Panc1 (cell line): Measurements from ENCODE around the gene HTR1E. TPM values are rescaled to one million over a fixed set of nuclear protein-coding genes. Genes with fewer than 3 reads are reported as not detected.
A peak's percentile ranks its signal among the peaks of the same experiment; 100 is the strongest.

ENCODE experiments used
- ATAC-seq: fragments of 200-7000 bp; cut with Tn5 transposase; 2 replicates; pipeline ENCODE4 v1.9.1; 2020; ENCODE audit warnings: mild to moderate bottlenecking, moderate library complexity
- BruUV-seq: library from RNA; stranded (reverse); fragments of 400-500 nt; replicated peaks from 2 replicates; lab custom pipeline; 2021; lab: Mats Ljungman, UMichigan
- CTCF ChIA-PET: fragments of 300-600 bp; sonication (Branson Sonifier 250); formaldehyde crosslinking; loops from one replicate; lab custom pipeline; 2022; ENCODE audit warnings: antibody characterized with exemption; lab: Charles Lee
- POLR2A ChIA-PET: fragments of 300-600 bp; sonication (Branson Sonifier 250); formaldehyde crosslinking; loops from one replicate; lab custom pipeline; 2022; ENCODE audit warnings: antibody characterized with exemption; lab: Charles Lee
- DNase-seq: peaks from one replicate; pipeline ENCODE4 v3.0.0-alpha.2; 2010; ENCODE audit warnings: low read depth, low spot score
- H3K27ac ChIP-seq: 2 replicates; pipeline ENCODE4 v1.5.1; 2011; ENCODE audit warnings: mild to moderate bottlenecking, low read length, inconsistent platforms
- H3K27me3 ChIP-seq: fragments of 200-500 bp; sonication (Bioruptor generic); 2 replicates; pipeline ENCODE4 v1.6.0; 2014; ENCODE audit warnings: low read length, inconsistent platforms; ENCODE audit not compliant: control insufficient read depth, insufficient read depth
- H3K36me3 ChIP-seq: fragments of 200-500 bp; sonication (Bioruptor generic); 2 replicates; pipeline ENCODE4 v1.5.1; 2014; ENCODE audit warnings: inconsistent platforms, mild to moderate bottlenecking, low read length, moderate library complexity; ENCODE audit not compliant: control insufficient read depth, insufficient read depth
- H3K4me1 ChIP-seq: 2 replicates; pipeline ENCODE4 v1.5.1; 2011; ENCODE audit warnings: inconsistent platforms, mild to moderate bottlenecking, low read length, moderate library complexity; ENCODE audit not compliant: control insufficient read depth, insufficient read depth
- H3K4me3 ChIP-seq, 2 experiments: 2 replicates each; pipeline ENCODE4 v1.5.1; 2011 to 2012; ENCODE audit warnings: low read depth in 2 of 2, low read length in 2 of 2, mild to moderate bottlenecking in 2 of 2, inconsistent platforms in 1 of 2, moderate library complexity in 1 of 2
- H3K9me3 ChIP-seq: fragments of 200-500 bp; sonication (Bioruptor generic); 2 replicates; pipeline ENCODE4 v1.5.1; 2014; ENCODE audit warnings: low read depth, mild to moderate bottlenecking, inconsistent platforms, low read length, moderate library complexity; ENCODE audit not compliant: control insufficient read depth, insufficient read depth
- POLR2AphosphoS5 ChIP-seq: IDR thresholded peaks from 2 replicates; pipeline ENCODE4 v1.6.1; 2012; ENCODE audit warnings: mild to moderate bottlenecking, low read depth, low read length, moderate library complexity
- REST ChIP-seq, 2 experiments: IDR thresholded peaks; 2 replicates each; pipeline ENCODE4 v1.6.1; 2011 to 2012; ENCODE audit warnings: low read depth in 2 of 2, control low read depth in 1 of 2, low read length in 1 of 2, mild to moderate bottlenecking in 1 of 2, moderate library complexity in 1 of 2; ENCODE audit not compliant: insufficient read depth in 1 of 2
- SIN3A ChIP-seq: IDR thresholded peaks from 2 replicates; pipeline ENCODE4 v1.6.1; 2012; ENCODE audit warnings: low read depth, mild to moderate bottlenecking, low read length, moderate library complexity, borderline replicate concordance; ENCODE audit not compliant: insufficient read depth
- TCF7L2 ChIP-seq: IDR thresholded peaks from 2 replicates; pipeline ENCODE4 v1.6.1; 2011; ENCODE audit warnings: mild to moderate bottlenecking, low read depth, low read length, inconsistent platforms
- in situ Hi-C: cut with HindIII; loops from 2 replicates; pipeline ENCODE4 v1.10.0; 2016; ENCODE audit warnings: low sequenced_read_pairs, low pct_unique_long_range_greater_than_20kb
- intact Hi-C: fragments of 100-400 bp; cut with micrococcal nuclease; formaldehyde crosslinking; loops from one replicate; pipeline ENCODE4 v1.10.0; 2022; ENCODE audit not compliant: unreplicated experiment
- total RNA-seq: library from RNA; stranded (reverse); gene quantifications from one replicate; pipeline ENCODE4 v1.2.1, GENCODE V29; 2021; ENCODE audit not compliant: unreplicated experiment
- TF ChIP-seq, protein P1 (sequence below): fragments of 450-650 bp; IDR thresholded peaks from 2 replicates; pipeline ENCODE4 v1.5.1; 2017; ENCODE audit warnings: mild to moderate bottlenecking

HTR1E gene
- total RNA-seq, 1 experiment from 2014 or later, result not detected

DNA sequence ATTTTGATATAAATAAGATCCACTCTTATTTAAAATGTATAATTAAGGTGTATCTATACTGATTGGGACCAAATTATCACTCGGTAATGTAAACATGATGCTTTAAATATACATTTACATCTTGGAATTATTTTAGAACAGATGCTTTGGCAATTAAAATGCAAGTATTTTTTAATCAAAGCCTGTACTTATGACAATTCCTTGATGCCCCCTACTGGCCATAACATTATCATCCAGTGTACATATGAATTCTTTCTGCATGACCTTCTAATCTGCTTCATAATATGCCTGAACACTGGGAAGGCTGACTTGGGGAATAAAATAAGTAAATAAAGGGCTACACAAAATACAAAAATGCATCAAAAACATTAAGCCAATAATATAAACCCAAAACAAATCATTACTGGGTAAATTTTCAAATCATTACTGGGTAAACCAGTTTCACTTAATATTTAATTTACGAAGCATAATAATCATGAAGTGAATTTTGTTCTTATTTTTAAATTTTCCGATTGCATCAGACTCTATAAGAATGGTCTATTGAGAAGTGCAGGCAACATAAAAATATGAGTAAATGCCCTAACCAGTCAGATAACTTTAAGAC lies 92.5 kb downstream of the HTR1E start:
- H3K4me1 ChIP-seq, result no peaks in the 10 kb centered on the region
- no peak overlapping the region for H3K4me3 ChIP-seq
- TF ChIP-seq, protein P1, sequence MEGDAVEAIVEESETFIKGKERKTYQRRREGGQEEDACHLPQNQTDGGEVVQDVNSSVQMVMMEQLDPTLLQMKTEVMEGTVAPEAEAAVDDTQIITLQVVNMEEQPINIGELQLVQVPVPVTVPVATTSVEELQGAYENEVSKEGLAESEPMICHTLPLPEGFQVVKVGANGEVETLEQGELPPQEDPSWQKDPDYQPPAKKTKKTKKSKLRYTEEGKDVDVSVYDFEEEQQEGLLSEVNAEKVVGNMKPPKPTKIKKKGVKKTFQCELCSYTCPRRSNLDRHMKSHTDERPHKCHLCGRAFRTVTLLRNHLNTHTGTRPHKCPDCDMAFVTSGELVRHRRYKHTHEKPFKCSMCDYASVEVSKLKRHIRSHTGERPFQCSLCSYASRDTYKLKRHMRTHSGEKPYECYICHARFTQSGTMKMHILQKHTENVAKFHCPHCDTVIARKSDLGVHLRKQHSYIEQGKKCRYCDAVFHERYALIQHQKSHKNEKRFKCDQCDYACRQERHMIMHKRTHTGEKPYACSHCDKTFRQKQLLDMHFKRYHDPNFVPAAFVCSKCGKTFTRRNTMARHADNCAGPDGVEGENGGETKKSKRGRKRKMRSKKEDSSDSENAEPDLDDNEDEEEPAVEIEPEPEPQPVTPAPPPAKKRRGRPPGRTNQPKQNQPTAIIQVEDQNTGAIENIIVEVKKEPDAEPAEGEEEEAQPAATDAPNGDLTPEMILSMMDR, result peak; percentile 73; the same call in 1 of the 2 replicates
- no peak for TF ChIP-seq SIN3A
- no peaks in the 10 kb centered on the region for H3K27me3 ChIP-seq
- DNase-seq (peak; percentile 24), ATAC-seq (peak; percentile 84)
- in situ Hi-C loops, result no loop called here
- intact Hi-C loops, result loop anchor here (5.0 to 10.0 kb wide), 2 partner anchors 173 to 1105 kb away; no protein-coding TSS in a partner anchor
- no peaks in the 10 kb centered on the region for H3K36me3 ChIP-seq
- no peaks in the 10 kb centered on the region for H3K9me3 ChIP-seq
- H3K27ac ChIP-seq, result no peak overlapping the region
- CTCF ChIA-PET, result no interaction called here
- no TSS peak for BruUV-seq
- POLR2A ChIA-PET, result no interaction called here

DNA sequence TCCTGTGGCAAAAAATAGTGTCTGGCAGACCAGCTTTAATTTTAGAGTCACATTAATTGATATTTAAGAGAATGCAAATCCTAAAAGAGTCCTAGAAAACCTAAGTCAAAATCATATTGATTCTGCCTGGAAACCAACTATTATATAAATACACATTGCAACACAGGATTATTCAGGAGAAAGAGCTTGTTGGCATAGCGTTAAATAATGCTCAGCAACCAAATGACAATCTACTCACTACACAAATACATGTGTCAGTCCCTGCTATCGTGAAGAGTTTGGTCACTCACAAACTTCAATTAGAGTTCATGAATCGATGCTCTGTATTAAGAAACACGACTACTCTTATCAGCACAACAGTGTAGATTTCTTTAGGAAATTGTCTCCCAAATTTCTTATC lies 103.4 kb downstream of the HTR1E start:
- intact Hi-C loops (no loop called here), in situ Hi-C loops (no loop called here)
- no TSS peak for BruUV-seq
- TF ChIP-seq, protein P1, result no peak
- TF ChIP-seq POLR2AphosphoS5 (no peak), TCF7L2 (no peak), SIN3A (no peak), REST (IDR thresholded peaks at IDR 0.05; ENCODE audit: insufficient read depth in 1 of 2, low read depth in 2 of 2, low read length in 1 of 2) (no peak)
- H3K9me3 ChIP-seq, result no peaks in the 10 kb centered on the region
- H3K27me3 ChIP-seq, result no peaks in the 10 kb centered on the region
- POLR2A ChIA-PET, result no interaction called here
- H3K36me3 ChIP-seq, result no peaks in the 10 kb centered on the region
- no peak for ATAC-seq
- H3K4me1 ChIP-seq, result no peaks in the 10 kb centered on the region
- no peak overlapping the region for H3K4me3 ChIP-seq
- no peak for DNase-seq
- no peak overlapping the region for H3K27ac ChIP-seq
- CTCF ChIA-PET, result no interaction called here
